ENCODE results near the gene TFAM. TPM values are rescaled to one million over a fixed set of nuclear protein-coding genes. Genes with fewer than 3 reads are reported as not detected.

The TFAM gene
- total and polyA plus RNA-seq, 7 experiments from 2014 or later: 33.1 to 63.2 (median 44.8) TPM

- ATAC-seq: no peak
- H3K9me3 Mint-ChIP-seq: peaks cover 0 to 10% (median 5%) of the 10 kb centered on the region in 11 donors
- peaks cover 3 to 22% (median 16%) of the 10 kb centered on the region in 7 donors for H3K4me1 Mint-ChIP-seq
- Histone ChIP-seq H3K27ac (ENCODE audit: low read depth, low read length) (no peak overlapping the region), H3K4me1 (ENCODE audit: control insufficient read depth in 2 of 2, insufficient read depth in 2 of 2, low read length in 2 of 2) (no peaks in the 10 kb centered on the region), H3K9me3 (ENCODE audit: control insufficient read depth in 2 of 3, low read length in 3 of 3) (no peaks in the 10 kb centered on the region), H3K27me3 (ENCODE audit: control insufficient read depth in 2 of 2, insufficient read depth in 2 of 2, low read length in 2 of 2) (peaks cover 0 to 4% of the 10 kb centered on the region in 2 donors), H3K4me3 (ENCODE audit: low read length) (no peak overlapping the region), H3K36me3 (ENCODE audit: control insufficient read depth in 2 of 3, insufficient read depth in 3 of 3, low read length in 3 of 3) (no peaks in the 10 kb centered on the region)
- peaks cover 2 to 19% (median 5%) of the 10 kb centered on the region in 5 donors for H3K27me3 Mint-ChIP-seq
- peak overlapping the region in 6 of 10 donors; percentile 22 to 55 (median 46) for H3K4me3 Mint-ChIP-seq
- peaks cover 0 to 7% (median 0%) of the 10 kb centered on the region in 5 donors for H3K36me3 Mint-ChIP-seq
- intact Hi-C loops (cut with micrococcal nuclease): no loop called here
- CTCF ChIA-PET: interaction anchor here (0.7 kb wide), 1 partner anchor 13 kb away, joined by 7 read pairs; no protein-coding TSS in a partner anchor
- POLR2A ChIA-PET: interaction anchor here (1.0 kb wide), 1 partner anchor 51 kb away, joined by 5 read pairs; the partner anchor contains the start of gene TFAM
- DNase-seq: no peak
- peak overlapping the region in 2 of 9 donors; percentile 13 to 49 for H3K27ac Mint-ChIP-seq
Measured at GRCh38 chr10:58435297-58435985, 50.2 kb downstream of the TFAM start.

- H3K4me1 ChIP-seq (ENCODE audit: control insufficient read depth in 2 of 2, insufficient read depth in 2 of 2, low read length in 2 of 2): no peaks in the 10 kb centered on the region
- peaks cover 3 to 22% (median 16%) of the 10 kb centered on the region in 7 donors for H3K4me1 Mint-ChIP-seq
- no peaks in the 10 kb centered on the region for H3K36me3 ChIP-seq (ENCODE audit: control insufficient read depth in 2 of 3, insufficient read depth in 3 of 3, low read length in 3 of 3)
- no peaks in the 10 kb centered on the region for H3K9me3 ChIP-seq (ENCODE audit: control insufficient read depth in 2 of 3, low read length in 3 of 3)
- peak overlapping the region in 3 of 9 donors; percentile 26 to 49 (median 37) for H3K27ac Mint-ChIP-seq
- ChIA-PET CTCF (no interaction called here), POLR2A (no interaction called here)
- H3K27me3 Mint-ChIP-seq: peaks cover 0 to 14% (median 5%) of the 10 kb centered on the region in 5 donors
- H3K27me3 ChIP-seq (ENCODE audit: control insufficient read depth in 2 of 2, insufficient read depth in 2 of 2, low read length in 2 of 2): peaks cover 0 to 4% of the 10 kb centered on the region in 2 donors
- H3K4me3 Mint-ChIP-seq: peak overlapping the region in 7 of 10 donors; percentile 22 to 55 (median 46)
- H3K36me3 Mint-ChIP-seq: peaks cover 0 to 8% (median 0%) of the 10 kb centered on the region in 5 donors
- DNase-seq (peak in 5 of 9 donors; percentile 10 to 22 (median 11)), ATAC-seq (no peak)
- intact Hi-C loops (cut with micrococcal nuclease): no loop called here
- no peak overlapping the region for H3K27ac ChIP-seq (ENCODE audit: low read depth, low read length)
- no peak overlapping the region for H3K4me3 ChIP-seq (ENCODE audit: low read length)
- H3K9me3 Mint-ChIP-seq: peaks cover 0 to 13% (median 6%) of the 10 kb centered on the region in 11 donors
Measured at GRCh38 chr10:58436071-58436470, 50.9 kb downstream of the TFAM start.

DNA sequence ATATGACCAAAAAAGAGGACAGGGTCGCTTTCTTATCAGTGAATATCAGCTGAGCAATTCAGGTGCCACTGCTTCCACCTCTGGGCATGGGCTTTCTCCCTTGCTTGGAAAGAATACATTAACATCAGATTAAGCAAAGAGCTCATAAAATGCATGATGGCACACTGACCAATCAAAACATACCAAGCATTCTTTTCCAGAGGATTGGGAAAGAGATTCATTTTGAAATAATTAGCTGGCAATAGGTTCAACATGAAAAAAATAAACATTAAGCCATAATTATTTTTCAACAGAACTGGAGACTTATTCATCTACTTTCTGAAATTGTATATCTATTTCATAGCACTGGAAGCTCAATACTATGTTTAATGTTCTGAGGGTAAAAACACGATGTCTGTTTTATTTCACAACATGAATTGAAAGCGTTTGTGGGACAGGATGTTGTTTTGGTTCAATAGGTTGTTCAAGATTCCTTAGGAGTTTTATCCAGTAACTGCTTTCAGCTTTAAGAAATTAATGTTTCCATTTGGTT is 53.2 kb downstream of the TFAM start:
- POLR2A ChIA-PET: no interaction called here

GRCh38 chr10:58438986-58439385 is 53.8 kb downstream of the TFAM start:
- Histone ChIP-seq H3K4me1 (ENCODE audit: control insufficient read depth in 2 of 2, insufficient read depth in 2 of 2, low read length in 2 of 2) (no peaks in the 10 kb centered on the region), H3K9me3 (ENCODE audit: control insufficient read depth in 2 of 3, low read length in 3 of 3) (no peaks in the 10 kb centered on the region), H3K27ac (ENCODE audit: low read depth, low read length) (no peak overlapping the region), H3K4me3 (ENCODE audit: low read length) (no peak overlapping the region), H3K36me3 (ENCODE audit: control insufficient read depth in 2 of 3, insufficient read depth in 3 of 3, low read length in 3 of 3) (no peaks in the 10 kb centered on the region), H3K27me3 (ENCODE audit: control insufficient read depth in 2 of 2, insufficient read depth in 2 of 2, low read length in 2 of 2) (no peaks in the 10 kb centered on the region)
- intact Hi-C loops (cut with micrococcal nuclease): no loop called here
- Mint-ChIP-seq H3K36me3 (peaks cover 0 to 8% (median 0%) of the 10 kb centered on the region in 5 donors), H3K27me3 (peaks cover 0 to 7% (median 0%) of the 10 kb centered on the region in 5 donors), H3K9me3 (peaks cover 0 to 14% (median 6%) of the 10 kb centered on the region in 11 donors), H3K4me1 (peaks cover 3 to 22% (median 16%) of the 10 kb centered on the region in 7 donors), H3K4me3 (no peak overlapping the region), H3K27ac (no peak overlapping the region)
- no peak for DNase-seq
- ChIA-PET CTCF (no interaction called here), POLR2A (no interaction called here)
- ATAC-seq: no peak

More for the DNA sequence above, 53.2 kb downstream of the TFAM start:
- no peak for ATAC-seq
- Mint-ChIP-seq H3K27me3 (peaks cover 0 to 6% (median 0%) of the 10 kb centered on the region in 5 donors), H3K9me3 (peaks cover 0 to 14% (median 6%) of the 10 kb centered on the region in 11 donors), H3K36me3 (peaks cover 0 to 8% (median 0%) of the 10 kb centered on the region in 5 donors), H3K27ac (no peak overlapping the region), H3K4me1 (peaks cover 3 to 22% (median 16%) of the 10 kb centered on the region in 7 donors), H3K4me3 (no peak overlapping the region)
- Histone ChIP-seq H3K27me3 (ENCODE audit: control insufficient read depth in 2 of 2, insufficient read depth in 2 of 2, low read length in 2 of 2) (no peaks in the 10 kb centered on the region), H3K9me3 (ENCODE audit: control insufficient read depth in 2 of 3, low read length in 3 of 3) (no peaks in the 10 kb centered on the region), H3K4me3 (ENCODE audit: low read length) (no peak overlapping the region), H3K36me3 (ENCODE audit: control insufficient read depth in 2 of 3, insufficient read depth in 3 of 3, low read length in 3 of 3) (no peaks in the 10 kb centered on the region), H3K4me1 (ENCODE audit: control insufficient read depth in 2 of 2, insufficient read depth in 2 of 2, low read length in 2 of 2) (no peaks in the 10 kb centered on the region), H3K27ac (ENCODE audit: low read depth, low read length) (no peak overlapping the region)
- CTCF ChIA-PET: no interaction called here
- intact Hi-C loops (cut with micrococcal nuclease): no loop called here
- DNase-seq: no peak

- H3K4me1 Mint-ChIP-seq: peaks cover 3 to 22% (median 16%) of the 10 kb centered on the region in 7 donors
- ChIA-PET POLR2A (no interaction called here), CTCF (no interaction called here)
- H3K9me3 Mint-ChIP-seq: peaks cover 0 to 14% (median 6%) of the 10 kb centered on the region in 11 donors
- peaks cover 0 to 8% (median 0%) of the 10 kb centered on the region in 5 donors for H3K36me3 Mint-ChIP-seq
- intact Hi-C loops (cut with micrococcal nuclease): no loop called here
- peaks cover 0 to 7% (median 0%) of the 10 kb centered on the region in 5 donors for H3K27me3 Mint-ChIP-seq
- Histone ChIP-seq H3K4me1 (ENCODE audit: control insufficient read depth in 2 of 2, insufficient read depth in 2 of 2, low read length in 2 of 2) (no peaks in the 10 kb centered on the region), H3K9me3 (ENCODE audit: control insufficient read depth in 2 of 3, low read length in 3 of 3) (no peaks in the 10 kb centered on the region), H3K27ac (ENCODE audit: low read depth, low read length) (no peak overlapping the region), H3K36me3 (ENCODE audit: control insufficient read depth in 2 of 3, insufficient read depth in 3 of 3, low read length in 3 of 3) (no peaks in the 10 kb centered on the region), H3K4me3 (ENCODE audit: low read length) (no peak overlapping the region), H3K27me3 (ENCODE audit: control insufficient read depth in 2 of 2, insufficient read depth in 2 of 2, low read length in 2 of 2) (no peaks in the 10 kb centered on the region)
- ATAC-seq: no peak
- H3K27ac Mint-ChIP-seq: no peak overlapping the region
- DNase-seq: no peak
- no peak overlapping the region for H3K4me3 Mint-ChIP-seq
Measured at GRCh38 chr10:58439632-58440364, 54.6 kb downstream of the TFAM start.

DNA sequence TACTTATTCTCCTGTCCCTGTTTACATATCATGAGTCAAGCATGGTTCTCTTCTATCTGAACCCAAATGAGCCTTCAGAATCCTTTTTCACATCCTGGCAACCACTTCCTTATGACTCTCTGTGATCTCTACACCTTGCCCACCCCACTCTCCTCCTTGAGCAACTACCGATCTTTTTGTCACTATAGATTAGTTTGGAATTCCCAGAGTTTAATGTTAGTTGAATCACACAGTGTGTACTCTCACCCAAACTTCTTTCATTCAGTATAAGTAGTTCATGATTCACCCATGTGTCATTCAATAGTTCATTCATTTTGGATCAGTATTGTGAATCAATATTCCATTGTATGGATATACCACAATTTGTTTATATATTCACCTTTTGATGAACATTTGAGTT is 55.3 kb downstream of the TFAM start:
- Mint-ChIP-seq H3K9me3 (peaks cover 0 to 14% (median 6%) of the 10 kb centered on the region in 11 donors), H3K27ac (no peak overlapping the region), H3K36me3 (peaks cover 0 to 8% (median 0%) of the 10 kb centered on the region in 5 donors), H3K4me1 (peaks cover 0 to 16% (median 10%) of the 10 kb centered on the region in 7 donors), H3K27me3 (peaks cover 0 to 5% (median 0%) of the 10 kb centered on the region in 5 donors), H3K4me3 (no peak overlapping the region)
- no peak for DNase-seq
- Histone ChIP-seq H3K4me3 (ENCODE audit: low read length) (no peak overlapping the region), H3K4me1 (ENCODE audit: control insufficient read depth in 2 of 2, insufficient read depth in 2 of 2, low read length in 2 of 2) (no peaks in the 10 kb centered on the region), H3K36me3 (ENCODE audit: control insufficient read depth in 2 of 3, insufficient read depth in 3 of 3, low read length in 3 of 3) (no peaks in the 10 kb centered on the region), H3K27ac (ENCODE audit: low read depth, low read length) (no peak overlapping the region), H3K27me3 (ENCODE audit: control insufficient read depth in 2 of 2, insufficient read depth in 2 of 2, low read length in 2 of 2) (no peaks in the 10 kb centered on the region), H3K9me3 (ENCODE audit: control insufficient read depth in 2 of 3, low read length in 3 of 3) (no peaks in the 10 kb centered on the region)
- ATAC-seq: no peak
- POLR2A ChIA-PET: no interaction called here
- intact Hi-C loops (cut with micrococcal nuclease): no loop called here
- CTCF ChIA-PET: no interaction called here
